C4-2B (cell line): ENCODE results near the gene PTPRT.

Experiments used
- H3K27ac ChIP-seq: fragments of 450-650 bp; 2 replicates; pipeline ENCODE4 v1.5.1; 2017
- CTCF ChIP-seq: fragments of 450-650 bp; conservative IDR thresholded peaks from 2 replicates; pipeline ENCODE4 v1.5.1; 2017; ENCODE audit warnings: mild to moderate bottlenecking
- ZFX ChIP-seq: fragments of 450-650 bp; IDR thresholded peaks from 2 replicates; pipeline ENCODE4 v1.6.1; 2017

PTPRT gene

GRCh38 chr20:43187476-43188233 is 2.1 kb downstream of the PTPRT start:
- TF ChIP-seq ZFX (no peak), CTCF (peak; percentile 94)
- H3K27ac ChIP-seq, result no peak overlapping the region

GRCh38 chr20:43186312-43186711 is 3.4 kb downstream of the PTPRT start:
- TF ChIP-seq ZFX, result no peak
- TF ChIP-seq CTCF, result no peak

GRCh38 chr20:43185901-43186300 is 3.8 kb downstream of the PTPRT start:
- no peak overlapping the region for H3K27ac ChIP-seq
- TF ChIP-seq ZFX, result no peak
- no peak for TF ChIP-seq CTCF

More at GRCh38 chr20:43186312-43186711, 3.4 kb downstream of the PTPRT start:
- H3K27ac ChIP-seq, result no peak overlapping the region

- no peak for TF ChIP-seq CTCF
- TF ChIP-seq ZFX, result no peak
- H3K27ac ChIP-seq, result no peak overlapping the region
These were observed 6.1 kb downstream of the PTPRT start for GRCh38 chr20:43183536-43184070.

GRCh38 chr20:43178080-43178479 is 11.6 kb downstream of the PTPRT start:
- TF ChIP-seq CTCF (no peak), ZFX (no peak)
- no peak overlapping the region for H3K27ac ChIP-seq

- TF ChIP-seq CTCF, result no peak
- no peak for TF ChIP-seq ZFX
- no peak overlapping the region for H3K27ac ChIP-seq
These were observed 13.0 kb downstream of the PTPRT start for GRCh38 chr20:43176726-43177125.

- TF ChIP-seq CTCF (no peak), ZFX (no peak)
- H3K27ac ChIP-seq, result no peak overlapping the region
These were observed 17.8 kb downstream of the PTPRT start for GRCh38 chr20:43171930-43172329.
